Right lobe of liver (tissue), 4 donors: Measurements from ENCODE around the gene UBE2G2.

ENCODE experiments used
- POLR2A ChIP-seq: fragments of 450-650 bp; IDR thresholded peaks from one replicate; pipeline ENCODE4 v1.6.1; 2017; ENCODE audit warnings: antibody characterized with exemption, mild to moderate bottlenecking
- TF ChIP-seq, protein P1 (sequence below), 4 donors: fragments of 200-600 bp in 3 of 4; fragments of 450-650 bp in 1 of 4; IDR thresholded peaks; one replicate each; pipeline versions ENCODE4 v1.5.1 to v1.8.0; 2016 to 2022; ENCODE audit warnings: antibody characterized with exemption in 4 of 4, mild to moderate bottlenecking in 2 of 4
- donor health status: DM: no; HTN: no; CAD: no.
- donor health status: DM: no; HTN: no; CAD: no.
- donor health status: DM: no; HTN: yes; CAD: no.

DNA sequence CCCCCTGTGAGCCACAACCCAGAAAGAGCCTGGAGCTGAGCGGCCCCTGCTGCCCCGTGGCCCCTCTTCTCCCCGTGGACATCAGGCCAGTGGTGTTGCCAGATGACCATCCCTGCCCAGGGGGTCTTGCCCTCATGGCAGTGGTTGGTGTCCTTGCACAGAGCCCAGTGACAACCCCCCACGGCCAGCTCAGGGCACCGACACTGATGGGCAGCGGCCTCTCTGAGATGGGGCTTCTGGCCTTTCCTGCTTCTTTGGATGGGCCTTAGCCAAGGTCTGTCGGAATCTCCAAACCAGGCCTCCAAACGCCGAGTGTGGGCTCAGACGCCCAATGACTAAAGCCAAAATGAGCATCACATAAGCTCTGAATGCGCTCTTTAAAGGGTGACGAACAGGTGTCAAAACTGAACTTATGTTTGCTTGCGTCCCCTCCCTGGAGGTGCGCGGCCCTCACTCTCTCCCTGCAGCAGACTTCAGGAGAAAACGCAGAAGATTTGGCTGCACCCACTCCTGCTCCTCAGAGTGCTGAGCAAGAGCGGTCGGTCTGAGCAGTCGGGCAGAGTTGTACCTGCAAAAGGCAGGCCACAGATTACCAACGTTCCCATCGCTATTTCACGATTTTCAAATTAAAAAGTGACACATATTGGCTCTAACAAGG, 41.9 kb downstream of the UBE2G2 start:
- TF ChIP-seq, protein P1, sequence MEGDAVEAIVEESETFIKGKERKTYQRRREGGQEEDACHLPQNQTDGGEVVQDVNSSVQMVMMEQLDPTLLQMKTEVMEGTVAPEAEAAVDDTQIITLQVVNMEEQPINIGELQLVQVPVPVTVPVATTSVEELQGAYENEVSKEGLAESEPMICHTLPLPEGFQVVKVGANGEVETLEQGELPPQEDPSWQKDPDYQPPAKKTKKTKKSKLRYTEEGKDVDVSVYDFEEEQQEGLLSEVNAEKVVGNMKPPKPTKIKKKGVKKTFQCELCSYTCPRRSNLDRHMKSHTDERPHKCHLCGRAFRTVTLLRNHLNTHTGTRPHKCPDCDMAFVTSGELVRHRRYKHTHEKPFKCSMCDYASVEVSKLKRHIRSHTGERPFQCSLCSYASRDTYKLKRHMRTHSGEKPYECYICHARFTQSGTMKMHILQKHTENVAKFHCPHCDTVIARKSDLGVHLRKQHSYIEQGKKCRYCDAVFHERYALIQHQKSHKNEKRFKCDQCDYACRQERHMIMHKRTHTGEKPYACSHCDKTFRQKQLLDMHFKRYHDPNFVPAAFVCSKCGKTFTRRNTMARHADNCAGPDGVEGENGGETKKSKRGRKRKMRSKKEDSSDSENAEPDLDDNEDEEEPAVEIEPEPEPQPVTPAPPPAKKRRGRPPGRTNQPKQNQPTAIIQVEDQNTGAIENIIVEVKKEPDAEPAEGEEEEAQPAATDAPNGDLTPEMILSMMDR (IDR thresholded peaks at IDR 0.05): no peak
- TF ChIP-seq POLR2A: no peak
